T-helper 1 cell treated with Interleukin-12 subunit alpha and Interleukin-12 subunit beta and Interleukin-4 antibody, amounts not matched to agents 30 μg/mL and 1 μg/mL, for 36 hours (primary cell): Measurements from ENCODE around the gene APOBEC3A.
"Not testable (repeated sequence)": the region's sequence is repeated elsewhere in the genome, so short reads cannot be mapped to it uniquely, and the experiment has no call there.

Experiments
- H3K27ac Mint-ChIP-seq: one replicate; pipeline ENCODE4 v1.8.0; 2021; ENCODE audit warnings: mild to moderate bottlenecking, mixed read lengths
- H3K27me3 Mint-ChIP-seq: one replicate; pipeline ENCODE4 v1.8.0; 2021; ENCODE audit warnings: low read depth, mixed read lengths
- H3K36me3 Mint-ChIP-seq: one replicate; pipeline ENCODE4 v1.8.0; 2021; ENCODE audit warnings: low read depth, mixed read lengths
- H3K4me1 Mint-ChIP-seq: one replicate; pipeline ENCODE4 v1.8.0; 2021; ENCODE audit warnings: low read depth, mixed read lengths
- H3K4me3 Mint-ChIP-seq: one replicate; pipeline ENCODE4 v1.8.0; 2021; ENCODE audit warnings: mild to moderate bottlenecking, moderate library complexity, mixed read lengths
- H3K9me3 Mint-ChIP-seq: one replicate; pipeline ENCODE4 v1.8.0; 2021; ENCODE audit warnings: mixed read lengths

APOBEC3A gene

GRCh38 chr22:38949889-38950405, 7.5 kb upstream of the APOBEC3A start:
- Mint-ChIP-seq H3K27ac (no peak overlapping the region), H3K4me3 (no peak overlapping the region), H3K27me3 (peaks cover 13% of the 10 kb centered on the region), H3K9me3 (no peaks in the 10 kb centered on the region), H3K4me1 (peaks cover 29% of the 10 kb centered on the region), H3K36me3 (no peaks in the 10 kb centered on the region)

GRCh38 chr22:38950527-38951295, 6.7 kb upstream of the APOBEC3A start:
- no peak overlapping the region for H3K4me3 Mint-ChIP-seq
- H3K27ac Mint-ChIP-seq: peak overlapping the region; percentile 41
- no peaks in the 10 kb centered on the region for H3K36me3 Mint-ChIP-seq
- H3K27me3 Mint-ChIP-seq: peaks cover 13% of the 10 kb centered on the region
- H3K9me3 Mint-ChIP-seq: no peaks in the 10 kb centered on the region
- peaks cover 35% of the 10 kb centered on the region for H3K4me1 Mint-ChIP-seq

GRCh38 chr22:38951734-38952133, 5.7 kb upstream of the APOBEC3A start:
- peaks cover 7% of the 10 kb centered on the region for H3K27me3 Mint-ChIP-seq
- H3K4me1 Mint-ChIP-seq: peaks cover 34% of the 10 kb centered on the region
- H3K27ac Mint-ChIP-seq: no peak overlapping the region
- no peaks in the 10 kb centered on the region for H3K36me3 Mint-ChIP-seq
- no peak overlapping the region for H3K4me3 Mint-ChIP-seq
- H3K9me3 Mint-ChIP-seq: no peaks in the 10 kb centered on the region

GRCh38 chr22:38952281-38952993, 5.0 kb upstream of the APOBEC3A start:
- no peaks in the 10 kb centered on the region for H3K36me3 Mint-ChIP-seq
- peak overlapping the region; percentile 98 for H3K27ac Mint-ChIP-seq
- no peaks in the 10 kb centered on the region for H3K9me3 Mint-ChIP-seq
- peaks cover 36% of the 10 kb centered on the region for H3K4me1 Mint-ChIP-seq
- H3K27me3 Mint-ChIP-seq: peaks cover under 1% of the 10 kb centered on the region
- H3K4me3 Mint-ChIP-seq: peak overlapping the region; percentile 18

GRCh38 chr22:38953091-38953490, 4.3 kb upstream of the APOBEC3A start:
- H3K36me3 Mint-ChIP-seq: no peaks in the 10 kb centered on the region
- peak overlapping the region; percentile 98 for H3K27ac Mint-ChIP-seq
- peaks cover 39% of the 10 kb centered on the region for H3K4me1 Mint-ChIP-seq
- H3K9me3 Mint-ChIP-seq: no peaks in the 10 kb centered on the region
- no peak overlapping the region for H3K4me3 Mint-ChIP-seq
- H3K27me3 Mint-ChIP-seq: no peaks in the 10 kb centered on the region

- Mint-ChIP-seq H3K36me3 (no peaks in the 10 kb centered on the region), H3K27ac (peak overlapping the region; percentile 98), H3K4me3 (peak overlapping the region; percentile 67), H3K27me3 (peaks cover 2% of the 10 kb centered on the region), H3K9me3 (no peaks in the 10 kb centered on the region), H3K4me1 (peaks cover 43% of the 10 kb centered on the region)
Measured at GRCh38 chr22:38953577-38954413, 3.6 kb upstream of the APOBEC3A start.

- no peak overlapping the region for H3K4me3 Mint-ChIP-seq
- H3K36me3 Mint-ChIP-seq: no peaks in the 10 kb centered on the region
- H3K9me3 Mint-ChIP-seq: no peaks in the 10 kb centered on the region
- H3K27me3 Mint-ChIP-seq: peaks cover 4% of the 10 kb centered on the region
- peaks cover 51% of the 10 kb centered on the region for H3K4me1 Mint-ChIP-seq
- peak overlapping the region; percentile 86 for H3K27ac Mint-ChIP-seq
Measured at GRCh38 chr22:38954414-38955043, 2.9 kb upstream of the APOBEC3A start.

- Mint-ChIP-seq H3K4me3 (no peak overlapping the region), H3K36me3 (no peaks in the 10 kb centered on the region), H3K27ac (peak overlapping the region; percentile 86), H3K9me3 (no peaks in the 10 kb centered on the region), H3K27me3 (peaks cover 4% of the 10 kb centered on the region), H3K4me1 (peaks cover 54% of the 10 kb centered on the region)
Measured at GRCh38 chr22:38955250-38955905, 2.0 kb upstream of the APOBEC3A start.

GRCh38 chr22:38955926-38956325, 1.5 kb upstream of the APOBEC3A start:
- Mint-ChIP-seq H3K27ac (peak overlapping the region; percentile 86), H3K4me3 (no peak overlapping the region)

GRCh38 chr22:38956551-38956950, 858 bp upstream of the APOBEC3A start:
- Mint-ChIP-seq H3K27ac (peak overlapping the region; percentile 76), H3K27me3 (peaks cover 4% of the 10 kb centered on the region), H3K36me3 (no peaks in the 10 kb centered on the region), H3K9me3 (no peaks in the 10 kb centered on the region), H3K4me1 (peaks cover 54% of the 10 kb centered on the region), H3K4me3 (no peak overlapping the region)

More at GRCh38 chr22:38955926-38956325, 1.5 kb upstream of the APOBEC3A start:
- Mint-ChIP-seq H3K4me1 (peaks cover 54% of the 10 kb centered on the region), H3K36me3 (no peaks in the 10 kb centered on the region), H3K27me3 (peaks cover 4% of the 10 kb centered on the region), H3K9me3 (no peaks in the 10 kb centered on the region)

- peaks cover 4% of the 10 kb centered on the region for H3K27me3 Mint-ChIP-seq
- no peaks in the 10 kb centered on the region for H3K36me3 Mint-ChIP-seq
- H3K27ac Mint-ChIP-seq: peak overlapping the region; percentile 82
- H3K4me3 Mint-ChIP-seq: no peak overlapping the region
- peaks cover 41% of the 10 kb centered on the region for H3K4me1 Mint-ChIP-seq
- no peaks in the 10 kb centered on the region for H3K9me3 Mint-ChIP-seq
Measured at GRCh38 chr22:38957808-38958650, 620 bp downstream of the APOBEC3A start.

- Mint-ChIP-seq H3K4me1 (peaks cover 37% of the 10 kb centered on the region), H3K27ac (peak overlapping the region; percentile 82)
- H3K27me3 Mint-ChIP-seq, H3K9me3 Mint-ChIP-seq, H3K4me3 Mint-ChIP-seq, H3K36me3 Mint-ChIP-seq: not testable (repeated sequence)
Measured at GRCh38 chr22:38958651-38958943, 1.2 kb downstream of the APOBEC3A start.

- Mint-ChIP-seq H3K36me3 (no peaks in the 10 kb centered on the region), H3K4me3 (no peak overlapping the region), H3K27me3 (peaks cover 4% of the 10 kb centered on the region), H3K27ac (peak overlapping the region; percentile 70), H3K4me1 (peaks cover 35% of the 10 kb centered on the region), H3K9me3 (no peaks in the 10 kb centered on the region)
Measured at GRCh38 chr22:38959590-38959989, 2.2 kb downstream of the APOBEC3A start.
